GM23248 (cell line): ENCODE data around the gene MED15. TPM values are rescaled to one million over a fixed set of nuclear protein-coding genes. Genes with fewer than 3 reads are reported as not detected.

Source experiments
- DNase-seq: peaks from one replicate; pipeline ENCODE4 v3.0.0-alpha.2; 2015
- H2AFZ ChIP-seq: fragments of 200-600 bp; sonication (generic); 2 replicates; pipeline ENCODE4 v1.6.1; 2016; ENCODE audit warnings: antibody characterized with exemption
- H3F3A ChIP-seq: fragments of 200-600 bp; sonication (generic); 2 replicates; pipeline ENCODE4 v1.6.1; 2016; ENCODE audit warnings: mild to moderate bottlenecking, antibody characterized with exemption, mixed run types; ENCODE audit not compliant: insufficient read depth
- H3K27ac ChIP-seq: fragments of 200-600 bp; sonication (generic); 2 replicates; pipeline ENCODE4 v1.5.1; 2016; ENCODE audit warnings: mild to moderate bottlenecking
- H3K27me3 ChIP-seq: fragments of 200-600 bp; sonication (generic); replicated peaks from 2 replicates; pipeline ENCODE4 v1.6.1; 2016; ENCODE audit warnings: mild to moderate bottlenecking; ENCODE audit not compliant: insufficient read depth
- H3K36me3 ChIP-seq: fragments of 200-600 bp; sonication (generic); 2 replicates; pipeline ENCODE4 v1.6.1; 2016; ENCODE audit warnings: low read depth, mild to moderate bottlenecking
- H3K4me1 ChIP-seq: fragments of 200-600 bp; sonication (generic); 2 replicates; pipeline ENCODE4 v1.6.1; 2016; ENCODE audit warnings: mild to moderate bottlenecking; ENCODE audit not compliant: insufficient read depth
- H3K4me2 ChIP-seq: fragments of 200-600 bp; sonication (generic); one replicate; pipeline ENCODE4 v1.6.1; 2016; ENCODE audit warnings: mild to moderate bottlenecking; ENCODE audit not compliant: unreplicated experiment
- H3K4me3 ChIP-seq: fragments of 200-600 bp; sonication (generic); 2 replicates; pipeline ENCODE4 v1.5.1; 2016; ENCODE audit warnings: mild to moderate bottlenecking
- H3K79me2 ChIP-seq: fragments of 200-600 bp; sonication (generic); 2 replicates; pipeline ENCODE4 v1.6.1; 2016; ENCODE audit warnings: mild to moderate bottlenecking; ENCODE audit not compliant: insufficient read depth
- H3K9ac ChIP-seq: fragments of 200-600 bp; sonication (generic); 2 replicates; pipeline ENCODE4 v1.6.1; 2016; ENCODE audit warnings: mild to moderate bottlenecking
- H3K9me2 ChIP-seq: fragments of 200-600 bp; sonication (generic); 2 replicates; pipeline ENCODE4 v1.6.1; 2016; ENCODE audit warnings: mixed run types, mild to moderate bottlenecking, moderate library complexity; ENCODE audit not compliant: insufficient read depth
- H3K9me3 ChIP-seq: fragments of 200-600 bp; sonication (generic); one replicate; pipeline ENCODE4 v1.6.1; 2017; ENCODE audit warnings: low read depth
- H4K20me1 ChIP-seq: fragments of 200-600 bp; sonication (generic); 2 replicates; pipeline ENCODE4 v1.6.0; 2016; ENCODE audit not compliant: insufficient read depth
- EZH2 ChIP-seq: fragments of 200-600 bp; sonication (generic); IDR thresholded peaks from 2 replicates; pipeline ENCODE4 v1.6.1; 2018; ENCODE audit warnings: antibody characterized with exemption, mild to moderate bottlenecking; ENCODE audit not compliant: insufficient read depth, poor library complexity, severe bottlenecking
- EZH2phosphoT487 ChIP-seq: fragments of 200-600 bp; sonication (generic); IDR thresholded peaks from 2 replicates; pipeline ENCODE4 v1.6.1; 2018; ENCODE audit warnings: antibody characterized with exemption, moderate library complexity, mild to moderate bottlenecking, low read depth; ENCODE audit not compliant: insufficient read depth
- WGBS, 2 experiments: methylation state at CpG; one replicate each; pipeline ENCODE4 v1.1.6; 2015 to 2017; ENCODE audit warnings: low lambda C conversion rate in 2 of 2, low coverage in 1 of 2; ENCODE audit errors: missing lambda C conversion rate in 2 of 2; 5-methylcytosine and 5-hydroxymethylcytosine counted together
- in situ Hi-C: fragments of 300-500 bp; cut with MboI; formaldehyde crosslinking; loops from 2 replicates; pipeline ENCODE4 v1.15.0; 2020
- polyA plus RNA-seq: library from polyadenylated mRNA; unstranded; fragments of >200 nt; fragmentation: Nextera tagmentation; extraction: Ambion mirVana; gene quantifications from 2 replicates; pipeline ENCODE4 v1.2.1, GENCODE V29; 2016
- total RNA-seq: library from RNA; depleted of rRNA; stranded (reverse); fragments of >200 nt; shearing (Covaris generic); gene quantifications from 2 replicates; pipeline ENCODE4 v1.2.3, GENCODE V29; 2014

Gene MED15
- total and polyA plus RNA-seq, 2 experiments from 2014 or later, result 40.2 to 69.7 TPM

GRCh38 chr22:20626811-20627210 lies 119.4 kb downstream of the MED15 start:
- Histone ChIP-seq H3K9me3 (no peaks in the 10 kb centered on the region), H3K4me2 (no peak overlapping the region), H3K79me2 (no peaks in the 10 kb centered on the region), H3F3A (no peaks in the 10 kb centered on the region), H3K27me3 (peaks cover 39% of the 10 kb centered on the region), H3K9ac (no peak overlapping the region), H3K27ac (no peak overlapping the region), H3K36me3 (no peaks in the 10 kb centered on the region), H2AFZ (no peak overlapping the region), H3K4me1 (no peaks in the 10 kb centered on the region), H4K20me1 (no peaks in the 10 kb centered on the region), H3K9me2 (no peaks in the 10 kb centered on the region), H3K4me3 (no peak overlapping the region)
- in situ Hi-C loops, result loop anchor here (10.0 kb wide), 1 partner anchor 62 kb away; no protein-coding TSS in a partner anchor
- TF ChIP-seq EZH2phosphoT487 (no peak), EZH2 (no peak)
- DNase-seq, result no peak
- 89 to 90% methylated on average over 4 of the region's 4 CpGs for WGBS, 2 experiments

- Histone ChIP-seq H3K27me3 (peaks cover 39% of the 10 kb centered on the region), H3K79me2 (no peaks in the 10 kb centered on the region), H3K9ac (no peak overlapping the region), H3K9me2 (no peaks in the 10 kb centered on the region), H3K4me3 (no peak overlapping the region), H3K4me2 (no peak overlapping the region), H3K36me3 (no peaks in the 10 kb centered on the region), H3F3A (no peaks in the 10 kb centered on the region), H3K4me1 (no peaks in the 10 kb centered on the region), H3K27ac (no peak overlapping the region), H4K20me1 (no peaks in the 10 kb centered on the region), H3K9me3 (no peaks in the 10 kb centered on the region), H2AFZ (no peak overlapping the region)
- no peak for TF ChIP-seq EZH2
- TF ChIP-seq EZH2phosphoT487, result no peak
- in situ Hi-C loops, result loop anchor here (10.0 kb wide), 1 partner anchor 63 kb away; no protein-coding TSS in a partner anchor
- no peak for DNase-seq
- WGBS, 2 experiments, result 80 to 89% methylated on average over 5 of the region's 5 CpGs
These were observed 120.0 kb downstream of the MED15 start for GRCh38 chr22:20627432-20627831.

- TF ChIP-seq EZH2phosphoT487, result no peak
- no peak for TF ChIP-seq EZH2
These were observed 120.9 kb downstream of the MED15 start for GRCh38 chr22:20628081-20628939.

GRCh38 chr22:20629401-20629800 lies 122.0 kb downstream of the MED15 start:
- Histone ChIP-seq H3K9me2 (no peaks in the 10 kb centered on the region), H3K79me2 (no peaks in the 10 kb centered on the region), H3K9ac (no peak overlapping the region), H3K27me3 (peaks cover 37% of the 10 kb centered on the region), H3K4me2 (no peak overlapping the region), H3K9me3 (no peaks in the 10 kb centered on the region), H3K36me3 (no peaks in the 10 kb centered on the region), H2AFZ (no peak overlapping the region), H4K20me1 (no peaks in the 10 kb centered on the region), H3K27ac (no peak overlapping the region), H3K4me3 (no peak overlapping the region), H3K4me1 (no peaks in the 10 kb centered on the region), H3F3A (no peaks in the 10 kb centered on the region)
- 56 to 62% methylated on average over 3 of the region's 3 CpGs for WGBS, 2 experiments
- in situ Hi-C loops, result loop anchor here (10.0 kb wide), 1 partner anchor 65 kb away; no protein-coding TSS in a partner anchor
- DNase-seq, result no peak
- TF ChIP-seq EZH2, result no peak
- TF ChIP-seq EZH2phosphoT487, result no peak

More at GRCh38 chr22:20628081-20628939, 120.9 kb downstream of the MED15 start:
- Histone ChIP-seq H3K4me1 (no peaks in the 10 kb centered on the region), H3K36me3 (no peaks in the 10 kb centered on the region), H3K79me2 (no peaks in the 10 kb centered on the region), H3K4me2 (no peak overlapping the region), H3K4me3 (no peak overlapping the region), H3K9ac (no peak overlapping the region), H3K9me2 (no peaks in the 10 kb centered on the region), H3K27ac (no peak overlapping the region), H3F3A (no peaks in the 10 kb centered on the region), H4K20me1 (no peaks in the 10 kb centered on the region), H2AFZ (no peak overlapping the region), H3K27me3 (peaks cover 39% of the 10 kb centered on the region), H3K9me3 (no peaks in the 10 kb centered on the region)
- 62 to 71% methylated on average over 9 of the region's 9 CpGs for WGBS, 2 experiments
- DNase-seq, result no peak
- in situ Hi-C loops, result loop anchor here (10.0 kb wide), 1 partner anchor 64 kb away; no protein-coding TSS in a partner anchor
